Peyer's patch (tissue), 4 donors: Measurements from ENCODE around the gene DROSHA.

Experiments used
- CTCF ChIP-seq, 6 experiments: fragments of 450-650 bp in 4 of 6; fragments of 200-600 bp in 2 of 6; sonication (generic) in 1 of 6; IDR thresholded peaks; one replicate each; pipeline ENCODE4 v1.5.1; 2017 to 2019; ENCODE audit warnings: antibody characterized with exemption in 6 of 6, mild to moderate bottlenecking in 3 of 6, moderate library complexity in 1 of 6
- POLR2A ChIP-seq, 2 donors: fragments of 450-650 bp; IDR thresholded peaks; one replicate each; pipeline ENCODE4 v1.5.1; 2017; ENCODE audit warnings: antibody characterized with exemption in 2 of 2, mild to moderate bottlenecking in 2 of 2, moderate library complexity in 2 of 2

GRCh38 chr5:31378136-31378535 is 153.8 kb downstream of the DROSHA start:
- TF ChIP-seq CTCF (IDR thresholded peaks at IDR 0.05): no peak
- no peak for TF ChIP-seq POLR2A (IDR thresholded peaks at IDR 0.05)
